HG02642 (cell line): ENCODE measurements around the gene DAAM2.

Experiments
- ATAC-seq: cut with Tn5 transposase; IDR thresholded peaks from one replicate; pipeline ENCODE4 v1.9.1; 2021; ENCODE audit warnings: mild to moderate bottlenecking; ENCODE audit not compliant: unreplicated experiment, poor library complexity

Gene DAAM2

GRCh38 chr6:39924283-39924682, 132.1 kb downstream of the DAAM2 start:
- ATAC-seq: no peak

- no peak for ATAC-seq
These were observed 133.2 kb downstream of the DAAM2 start for GRCh38 chr6:39925191-39925930.

GRCh38 chr6:39925931-39926290, 133.7 kb downstream of the DAAM2 start:
- no peak for ATAC-seq

GRCh38 chr6:39926668-39927067, 134.5 kb downstream of the DAAM2 start:
- no peak for ATAC-seq

GRCh38 chr6:39927159-39927558, 135.0 kb downstream of the DAAM2 start:
- no peak for ATAC-seq

- ATAC-seq: no peak
These were observed 137.0 kb downstream of the DAAM2 start for GRCh38 chr6:39929039-39929732.

GRCh38 chr6:39929733-39930461, 137.7 kb downstream of the DAAM2 start:
- ATAC-seq: no peak

- ATAC-seq: no peak
These were observed 138.4 kb downstream of the DAAM2 start for GRCh38 chr6:39930540-39930939.

GRCh38 chr6:39931607-39932006, 139.4 kb downstream of the DAAM2 start:
- no peak for ATAC-seq

GRCh38 chr6:39932386-39932910, 140.3 kb downstream of the DAAM2 start:
- ATAC-seq: no peak

GRCh38 chr6:39933669-39934130, 141.5 kb downstream of the DAAM2 start:
- ATAC-seq: no peak

GRCh38 chr6:39934131-39934757, 142.1 kb downstream of the DAAM2 start, which contains the start of gene MOCS1:
MOCS1 (minus strand) TSS chr6:39934462; CDS start chr6:39934417, 45 bp downstream.
- no peak for ATAC-seq

- no peak for ATAC-seq
These were observed 143.1 kb downstream of the DAAM2 start for GRCh38 chr6:39935241-39935640.

- no peak for ATAC-seq
These were observed 144.7 kb downstream of the DAAM2 start for GRCh38 chr6:39936857-39937256.

GRCh38 chr6:39937686-39938333, 145.6 kb downstream of the DAAM2 start:
- ATAC-seq: no peak

GRCh38 chr6:39938773-39939654, 146.8 kb downstream of the DAAM2 start:
- no peak for ATAC-seq

GRCh38 chr6:39941138-39941537, 149.0 kb downstream of the DAAM2 start:
- ATAC-seq: no peak

GRCh38 chr6:39941820-39942219, 149.6 kb downstream of the DAAM2 start:
- no peak for ATAC-seq
